GM19351 (cell line): ENCODE measurements around the gene C1QC.

ENCODE experiments used
- ATAC-seq: cut with Tn5 transposase; IDR thresholded peaks from one replicate; pipeline ENCODE4 v1.9.1; 2021; ENCODE audit warnings: mild to moderate bottlenecking, moderate library complexity; ENCODE audit not compliant: unreplicated experiment

C1QC gene

DNA sequence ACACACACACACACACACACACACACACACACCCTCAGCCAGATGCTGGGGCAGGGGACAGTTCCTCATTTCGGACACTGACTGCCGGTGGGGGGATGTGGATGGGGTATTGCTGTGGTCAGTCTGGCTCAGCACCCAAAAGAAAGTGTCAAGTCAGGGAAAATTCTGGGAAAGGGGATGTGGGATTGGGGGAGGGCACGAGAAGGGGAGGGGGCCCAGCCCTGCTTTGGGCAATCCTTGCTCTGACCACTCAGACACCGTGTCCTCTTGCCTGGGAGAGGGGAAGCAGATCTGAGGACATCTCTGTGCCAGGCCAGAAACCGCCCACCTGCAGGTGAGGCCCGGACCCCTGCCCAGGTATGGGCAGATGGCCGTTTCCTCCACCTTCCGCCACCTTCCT, at the start of gene C1QC:
TSS of gene C1QC (plus strand) at position 253 of the 400 bp plus-strand sequence. CDS start 391 bp downstream, outside the sequence.
- no peak for ATAC-seq

DNA sequence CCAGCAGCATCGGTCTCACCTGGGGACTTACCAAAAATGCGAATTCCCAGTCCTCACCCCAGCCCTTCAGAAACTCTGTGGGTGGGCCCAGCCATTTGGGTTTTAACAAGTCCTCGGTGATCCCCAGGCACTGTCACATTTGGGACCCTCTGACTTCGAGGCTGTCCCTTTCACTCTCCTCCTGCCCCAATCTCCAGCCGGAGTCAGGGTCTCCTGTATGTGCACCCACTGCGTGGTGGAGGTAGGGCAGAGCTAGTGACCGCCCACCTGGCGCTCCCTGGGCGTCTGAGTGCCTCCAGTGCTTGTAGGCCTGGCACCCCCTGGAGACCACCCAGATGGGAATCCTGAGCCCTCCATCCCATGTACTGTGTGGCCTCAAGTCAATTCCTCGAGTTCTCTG, 49.0 kb upstream of the C1QC start:
- no peak for ATAC-seq

DNA sequence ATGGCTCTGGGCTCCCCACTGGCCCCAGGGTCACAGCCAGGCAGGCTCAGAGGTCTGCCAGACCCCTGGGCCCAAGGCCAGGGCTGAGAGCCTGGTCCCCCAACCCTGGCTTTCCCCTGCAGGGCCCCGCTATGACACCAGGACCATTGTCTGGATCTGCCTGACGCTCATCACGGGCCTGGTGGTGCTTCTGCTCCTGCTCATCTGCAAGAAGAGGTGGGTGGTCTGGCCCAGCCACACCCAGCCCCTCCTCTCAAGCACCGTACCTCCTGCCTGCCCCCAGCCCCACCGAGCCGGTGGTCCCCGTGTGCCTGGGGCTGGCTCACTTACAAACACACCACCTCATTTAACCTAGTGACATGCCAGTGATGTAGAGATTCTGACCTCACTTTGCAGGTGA, 48.3 kb upstream of the C1QC start:
- no peak for ATAC-seq

DNA sequence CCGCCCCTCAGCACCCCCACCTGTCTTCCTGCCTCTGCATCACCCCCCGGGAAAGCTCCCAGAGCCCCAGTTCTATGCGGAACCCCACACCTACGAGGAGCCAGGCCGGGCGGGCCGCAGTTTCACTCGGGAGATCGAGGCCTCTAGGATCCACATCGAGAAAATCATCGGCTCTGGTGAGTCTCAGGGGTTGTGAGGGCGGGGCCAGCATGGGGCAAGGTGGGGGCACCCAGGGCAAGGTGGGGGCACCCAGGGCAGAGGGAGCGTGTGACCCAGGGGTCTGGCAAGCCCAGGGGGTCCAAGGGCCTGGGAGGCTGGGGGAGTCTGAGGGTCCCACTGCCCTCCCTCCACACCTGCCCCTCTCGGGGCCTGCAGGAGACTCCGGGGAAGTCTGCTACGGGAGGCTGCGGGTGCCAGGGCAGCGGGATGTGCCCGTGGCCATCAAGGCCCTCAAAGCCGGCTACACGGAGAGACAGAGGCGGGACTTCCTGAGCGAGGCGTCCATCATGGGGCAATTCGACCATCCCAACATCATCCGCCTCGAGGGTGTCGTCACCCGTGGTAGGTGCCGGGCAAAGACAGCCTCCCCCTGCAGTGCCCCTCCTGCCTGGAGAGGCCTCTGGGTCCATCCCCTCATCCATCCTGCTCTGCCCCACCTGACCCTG, 46.0 kb upstream of the C1QC start:
- ATAC-seq, result no peak

DNA sequence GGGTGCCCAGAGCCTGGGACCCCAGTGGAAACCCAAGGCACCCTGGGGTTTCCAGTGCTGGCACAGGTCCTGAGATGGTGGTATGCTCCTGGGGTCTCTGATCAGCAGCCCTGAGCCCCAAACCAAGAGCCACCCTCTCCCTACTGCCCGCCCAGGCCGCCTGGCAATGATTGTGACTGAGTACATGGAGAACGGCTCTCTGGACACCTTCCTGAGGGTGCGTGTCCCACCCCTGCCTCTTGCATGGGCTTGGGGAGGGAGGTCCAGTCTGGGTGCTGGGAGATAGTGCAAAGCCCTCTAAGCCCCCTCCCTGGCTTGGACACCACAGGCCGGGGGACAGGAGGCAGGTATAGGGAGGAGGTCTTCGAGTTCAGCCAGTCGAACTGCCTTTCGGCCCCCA, 45.4 kb upstream of the C1QC start:
- no peak for ATAC-seq

DNA sequence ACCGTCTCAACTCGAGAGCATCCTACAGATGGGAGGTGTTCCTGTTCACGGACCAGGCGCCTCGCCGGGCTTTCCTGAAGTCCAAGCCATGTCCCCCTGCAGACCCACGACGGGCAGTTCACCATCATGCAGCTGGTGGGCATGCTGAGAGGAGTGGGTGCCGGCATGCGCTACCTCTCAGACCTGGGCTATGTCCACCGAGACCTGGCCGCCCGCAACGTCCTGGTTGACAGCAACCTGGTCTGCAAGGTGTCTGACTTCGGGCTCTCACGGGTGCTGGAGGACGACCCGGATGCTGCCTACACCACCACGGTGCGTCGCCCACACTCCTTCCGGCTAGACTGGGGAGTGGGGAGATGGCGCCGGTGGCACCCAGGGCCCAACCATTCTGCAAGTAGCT, 44.7 kb upstream of the C1QC start:
- no peak for ATAC-seq

DNA sequence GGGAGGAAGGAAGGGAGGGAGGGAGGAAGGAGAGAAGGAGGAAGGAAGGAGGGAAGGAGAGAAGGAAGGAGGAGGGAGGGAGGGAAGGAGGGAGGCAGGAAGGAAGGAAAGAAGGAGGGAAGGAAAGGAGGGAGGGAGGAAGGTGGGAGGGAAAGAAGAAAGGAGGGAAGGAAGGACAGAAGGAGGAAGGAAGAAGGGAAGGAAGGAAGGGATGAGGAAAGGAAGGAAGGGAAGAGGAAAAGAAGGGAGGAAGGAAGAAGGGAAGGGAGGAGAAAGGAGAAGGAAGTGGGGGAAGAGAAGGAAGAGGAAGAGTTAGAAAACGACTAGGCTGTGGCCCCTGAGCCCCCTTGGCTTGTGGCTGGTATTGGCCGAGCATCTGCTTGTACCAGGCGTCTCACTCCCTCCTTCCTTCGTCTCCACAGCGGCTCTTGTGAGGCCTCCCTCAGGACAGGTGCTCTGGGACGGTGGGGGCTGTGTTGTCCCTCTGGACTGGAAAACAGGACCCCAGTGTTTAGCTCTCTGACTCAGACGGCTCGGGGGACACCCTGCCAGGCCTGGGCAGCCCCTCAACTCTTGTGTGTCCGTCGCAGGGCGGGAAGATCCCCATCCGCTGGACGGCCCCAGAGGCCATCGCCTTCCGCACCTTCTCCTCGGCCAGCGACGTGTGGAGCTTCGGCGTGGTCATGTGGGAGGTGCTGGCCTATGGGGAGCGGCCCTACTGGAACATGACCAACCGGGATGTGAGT, 43.2 kb upstream of the C1QC start:
- no peak for ATAC-seq

DNA sequence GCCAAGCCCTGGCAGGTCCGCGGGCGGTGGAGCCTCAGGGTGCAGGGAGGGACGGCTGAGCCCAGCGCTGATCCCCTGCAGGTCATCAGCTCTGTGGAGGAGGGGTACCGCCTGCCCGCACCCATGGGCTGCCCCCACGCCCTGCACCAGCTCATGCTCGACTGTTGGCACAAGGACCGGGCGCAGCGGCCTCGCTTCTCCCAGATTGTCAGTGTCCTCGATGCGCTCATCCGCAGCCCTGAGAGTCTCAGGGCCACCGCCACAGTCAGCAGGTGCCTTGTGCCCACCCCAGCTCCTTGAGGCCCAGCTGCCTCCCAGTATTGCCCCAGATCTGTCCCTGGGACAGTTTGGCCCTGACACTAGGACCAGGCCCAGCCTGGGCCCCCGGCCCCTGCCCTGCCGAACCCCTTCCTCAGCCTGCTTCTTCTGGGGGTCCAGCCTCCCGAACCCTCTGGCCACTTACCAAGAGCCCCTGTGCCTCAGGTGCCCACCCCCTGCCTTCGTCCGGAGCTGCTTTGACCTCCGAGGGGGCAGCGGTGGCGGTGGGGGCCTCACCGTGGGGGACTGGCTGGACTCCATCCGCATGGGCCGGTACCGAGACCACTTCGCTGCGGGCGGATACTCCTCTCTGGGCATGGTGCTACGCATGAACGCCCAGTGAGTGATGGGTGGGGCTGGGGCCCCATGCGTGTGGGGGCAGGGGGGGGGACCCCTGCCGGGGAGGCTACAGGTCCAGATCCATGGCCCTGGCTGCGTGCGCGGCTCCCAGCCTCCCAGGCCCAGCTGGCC, 42.4 kb upstream of the C1QC start:
- no peak for ATAC-seq

DNA sequence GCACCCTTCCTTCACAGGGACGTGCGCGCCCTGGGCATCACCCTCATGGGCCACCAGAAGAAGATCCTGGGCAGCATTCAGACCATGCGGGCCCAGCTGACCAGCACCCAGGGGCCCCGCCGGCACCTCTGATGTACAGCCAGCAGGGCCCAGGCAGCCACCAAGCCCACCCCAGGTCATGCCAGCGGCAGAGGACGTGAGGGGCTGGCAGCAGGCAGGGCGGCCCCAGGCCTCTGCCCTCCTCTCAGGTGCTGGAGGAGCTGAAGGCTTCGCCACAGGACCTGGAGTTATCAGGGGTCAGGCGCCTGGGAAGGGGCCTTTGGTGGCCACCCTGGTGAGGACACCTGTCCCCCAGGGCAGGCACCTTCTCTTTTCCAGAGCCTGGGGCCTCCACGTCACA, 41.8 kb upstream of the C1QC start:
- no peak for ATAC-seq

DNA sequence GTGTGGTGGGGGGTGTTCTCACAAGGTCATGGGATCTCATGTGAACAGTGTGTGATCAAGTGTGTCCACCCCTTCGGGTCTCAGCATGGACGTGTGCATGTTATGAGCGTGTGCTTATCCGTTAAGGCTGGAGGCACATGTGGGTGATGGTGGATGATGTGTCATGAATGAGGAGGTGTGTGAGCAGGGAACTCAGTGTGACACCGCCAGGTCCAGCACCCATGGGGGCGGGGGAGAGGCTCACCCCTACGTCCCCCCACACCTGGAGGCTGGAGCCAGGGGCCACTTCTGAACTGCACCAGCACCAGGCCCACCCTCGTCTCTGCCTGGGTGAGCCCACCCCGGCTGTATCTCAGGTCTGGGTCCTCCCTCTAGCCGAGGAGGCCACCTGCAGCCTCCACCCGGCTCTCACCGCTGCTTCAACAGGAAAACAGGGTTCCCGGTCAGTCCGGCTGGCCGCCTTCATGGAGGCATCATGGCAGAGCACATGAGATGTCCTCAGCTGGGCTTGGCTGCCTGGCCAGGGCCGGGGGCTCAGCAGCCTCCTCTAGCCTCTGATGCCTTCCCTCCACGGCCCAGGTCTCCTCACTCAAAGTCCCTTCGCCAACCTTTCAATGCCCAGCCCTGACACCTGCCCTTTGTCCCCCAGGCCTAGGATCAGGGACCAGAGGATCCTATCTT, 41.2 kb upstream of the C1QC start:
- ATAC-seq, result no peak

DNA sequence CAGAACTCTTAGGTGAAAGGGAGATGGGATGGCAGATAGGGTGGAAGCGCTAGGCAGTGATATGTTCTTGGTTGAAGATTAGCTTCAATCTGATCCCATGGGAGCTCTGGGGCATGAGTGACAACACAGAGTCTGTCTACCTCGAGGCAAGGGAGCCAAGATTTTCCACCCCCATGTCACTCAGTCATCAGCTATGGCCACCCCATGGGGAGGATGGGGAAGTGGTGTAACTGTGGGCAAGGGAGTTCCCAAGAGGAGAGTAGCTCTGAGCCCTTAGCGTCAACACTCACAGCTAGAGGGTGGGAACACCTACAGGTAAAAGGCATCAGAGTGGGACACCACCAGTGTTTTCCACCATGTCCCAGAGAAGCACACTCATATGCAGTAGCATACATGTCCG, 37.3 kb upstream of the C1QC start:
- ATAC-seq, result no peak

DNA sequence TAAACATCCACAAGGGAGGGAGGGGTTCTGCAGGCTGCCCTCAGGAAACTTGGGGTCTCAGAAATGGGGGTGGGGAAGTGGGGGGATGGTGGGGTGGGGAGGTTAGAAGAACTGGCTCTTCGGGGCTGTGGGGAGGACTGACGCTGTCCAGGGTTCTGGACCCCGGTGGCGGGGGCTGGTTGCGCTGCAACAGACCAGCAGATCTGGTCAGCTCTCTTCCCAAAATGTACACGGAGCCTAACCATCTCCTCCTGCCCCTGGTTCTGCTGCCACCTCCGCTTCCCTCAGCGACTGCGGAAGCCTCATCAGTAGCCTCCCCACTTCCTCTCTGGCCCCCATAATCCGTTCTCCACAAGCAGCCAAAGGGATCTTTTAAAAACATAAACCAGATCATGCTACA, 36.3 kb upstream of the C1QC start:
- no peak for ATAC-seq

DNA sequence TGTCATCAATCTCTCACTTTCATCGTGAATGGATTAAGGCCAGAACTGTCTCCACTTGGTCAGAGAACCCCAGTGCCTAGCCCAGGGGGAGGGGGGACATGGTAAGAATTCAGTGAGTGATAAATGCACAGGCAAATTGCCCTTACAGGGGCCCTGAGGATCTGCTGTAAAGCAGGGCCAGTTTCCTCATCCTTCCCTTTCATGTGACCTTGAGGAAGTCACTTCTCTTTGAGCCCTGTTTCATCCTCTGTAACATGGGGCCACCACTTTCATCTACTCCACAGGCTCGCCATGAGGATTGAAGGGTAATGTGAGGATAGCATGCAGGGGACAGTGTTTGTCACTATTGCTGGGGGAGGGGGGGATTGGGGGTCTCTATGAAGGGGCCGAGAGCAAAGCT, 35.1 kb upstream of the C1QC start:
- ATAC-seq, result no peak

DNA sequence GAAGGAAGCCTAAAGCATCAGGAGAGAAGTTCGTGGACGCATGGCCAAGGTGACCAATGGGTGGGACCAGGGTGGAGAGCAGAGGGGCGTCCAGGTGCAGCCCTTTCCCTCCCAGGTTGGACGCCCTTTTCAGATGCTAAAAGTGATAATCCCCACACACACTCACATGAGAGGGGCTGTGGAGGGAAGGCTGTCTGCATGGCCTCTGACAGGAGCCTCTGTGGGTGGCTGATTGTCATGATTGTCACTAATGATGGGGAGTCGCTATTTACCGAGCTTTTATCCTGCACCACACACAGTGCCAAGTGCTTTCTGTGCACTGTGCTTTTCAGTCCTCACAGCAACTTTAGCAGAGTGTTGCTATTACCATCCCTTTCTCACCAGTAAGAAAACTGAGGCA, 34.1 kb upstream of the C1QC start:
- no peak for ATAC-seq

DNA sequence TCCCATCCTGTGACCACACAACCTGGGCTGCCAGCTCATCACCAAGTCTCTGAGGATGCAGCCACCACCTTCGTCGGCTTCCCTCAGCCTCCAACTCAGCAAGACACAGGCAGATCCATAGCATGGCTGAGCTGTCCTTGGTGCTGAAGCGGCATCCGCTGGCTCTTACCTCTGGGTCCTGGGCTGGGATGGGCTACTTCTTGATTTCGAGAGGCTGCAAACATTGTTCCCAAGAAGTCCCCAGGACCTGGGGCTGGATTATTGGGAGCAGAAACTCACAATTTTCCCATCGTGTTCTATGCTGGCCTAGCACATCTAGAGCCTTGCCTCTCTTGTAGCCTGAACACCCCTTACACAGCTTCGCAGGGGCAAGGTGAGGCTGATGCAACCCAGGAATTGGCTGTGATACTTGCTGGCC, 31.9 kb upstream of the C1QC start:
- no peak for ATAC-seq

DNA sequence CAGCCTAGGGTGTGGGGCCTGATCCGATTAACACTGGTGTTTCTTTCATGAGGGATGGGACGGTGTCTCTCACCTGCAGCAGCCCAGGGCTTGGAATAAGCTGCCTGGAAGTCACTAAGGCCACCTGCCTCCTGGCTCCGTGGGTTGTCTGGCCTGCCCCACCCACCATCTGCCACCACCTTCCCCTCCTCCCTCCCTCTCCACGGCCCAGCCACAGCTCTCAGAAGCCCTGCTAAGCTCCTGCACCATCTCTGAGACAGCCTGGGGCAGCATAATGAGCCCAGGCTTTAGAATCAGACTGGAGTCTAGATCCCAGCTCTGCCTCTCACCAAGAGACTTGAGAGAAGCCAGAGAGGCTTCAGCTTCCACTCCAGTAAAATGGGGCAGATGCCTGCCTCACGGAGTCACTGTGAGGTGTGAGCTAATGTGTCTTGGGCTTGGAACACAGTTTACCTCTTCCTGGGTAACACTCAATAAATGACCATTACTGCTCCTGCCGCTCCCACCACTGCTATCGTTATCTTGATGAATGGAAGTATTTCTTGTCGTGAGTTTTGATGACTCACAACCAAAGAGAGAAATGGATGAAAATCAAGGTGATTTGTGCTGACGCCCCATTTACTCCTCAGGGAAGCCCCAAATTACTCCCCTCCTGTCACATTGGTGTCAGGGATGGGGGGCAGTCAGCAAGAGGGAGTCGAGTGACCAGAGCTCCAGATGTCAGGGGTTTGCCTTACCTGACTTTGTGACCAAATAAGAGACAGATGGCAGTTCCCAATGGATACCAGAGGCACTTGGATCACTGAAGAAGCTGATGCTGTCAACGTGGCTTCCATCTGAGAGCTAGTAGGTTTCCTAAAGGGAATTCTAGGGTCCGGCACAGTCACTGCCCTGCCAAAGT, 30.5 kb upstream of the C1QC start:
- no peak for ATAC-seq

DNA sequence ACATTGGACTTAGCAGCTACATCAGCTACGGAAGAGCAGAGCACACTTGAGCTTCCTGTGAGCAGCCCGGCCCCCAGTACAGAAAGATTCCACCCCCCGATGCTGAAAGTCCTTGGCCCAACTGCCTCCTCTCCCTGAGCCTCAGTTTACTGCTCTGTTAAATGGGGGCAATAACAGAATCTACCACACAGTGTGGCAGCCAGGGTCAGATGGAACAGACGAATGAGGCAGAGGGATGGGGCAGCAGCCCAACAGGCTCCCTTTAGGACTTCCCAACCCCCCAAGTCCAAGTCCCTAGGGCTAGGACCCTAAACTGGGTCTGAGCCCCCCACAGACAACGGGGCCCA, 29.9 kb upstream of the C1QC start:
- ATAC-seq, result no peak

DNA sequence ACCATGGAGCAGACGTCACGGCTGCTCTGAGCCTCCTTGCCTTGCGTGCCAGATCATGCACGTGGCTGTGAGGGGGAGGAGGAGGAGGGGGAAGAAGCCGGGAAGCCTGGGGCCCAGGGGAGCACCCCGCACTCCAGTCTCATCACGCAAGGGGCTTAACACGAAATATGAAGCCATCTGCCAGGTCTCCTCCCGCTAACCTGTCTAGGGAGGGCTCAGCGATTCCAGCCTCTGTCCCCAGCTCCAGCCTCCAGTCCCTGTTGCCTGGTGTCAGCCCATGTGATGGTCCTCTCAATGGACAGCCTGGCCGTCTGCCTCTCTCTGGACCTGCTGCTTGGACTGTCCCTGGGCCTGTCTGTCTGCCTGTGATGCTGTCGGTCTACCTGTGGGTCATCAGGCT, 29.5 kb upstream of the C1QC start:
- ATAC-seq, result no peak

DNA sequence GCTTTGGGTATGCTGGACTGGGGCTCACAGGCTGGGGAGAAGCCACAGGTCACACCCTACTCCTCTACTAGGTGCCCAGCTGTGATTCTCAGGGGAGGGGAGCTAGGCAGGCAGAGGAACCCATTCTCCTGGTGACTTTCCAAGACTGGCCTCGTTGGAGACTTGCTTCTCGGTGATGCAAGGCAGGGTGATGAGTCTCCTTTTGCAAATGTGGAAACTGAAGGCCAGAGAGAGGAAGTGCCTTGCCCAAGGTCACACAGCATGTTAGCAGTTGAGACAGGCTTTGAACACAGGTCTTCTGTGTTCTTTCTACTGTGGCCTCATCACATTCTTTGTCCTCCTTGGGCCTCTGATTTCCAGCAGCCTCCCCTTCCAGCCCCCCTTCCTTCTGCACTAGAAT, 27.5 kb upstream of the C1QC start:
- no peak for ATAC-seq

DNA sequence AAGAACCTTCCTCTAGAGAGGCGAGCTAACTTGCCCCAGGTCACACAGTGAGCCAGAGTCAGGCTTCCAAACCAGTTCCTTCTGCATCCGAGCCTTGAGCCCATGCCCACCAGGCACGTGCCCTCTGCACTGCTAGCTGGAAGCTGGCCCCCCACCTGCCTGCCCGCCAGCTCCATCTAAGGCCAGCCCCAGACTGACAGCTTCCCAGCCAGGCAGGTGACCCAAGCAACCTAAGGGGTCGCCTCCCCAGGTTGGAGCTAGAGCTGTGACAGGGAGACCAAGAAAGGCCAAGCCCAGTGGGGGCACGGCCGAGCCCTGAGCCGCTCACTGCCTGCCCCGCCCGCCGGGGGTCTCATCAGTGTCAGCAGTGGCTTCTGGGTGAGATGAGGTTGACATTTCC, 26.9 kb upstream of the C1QC start:
- no peak for ATAC-seq

DNA sequence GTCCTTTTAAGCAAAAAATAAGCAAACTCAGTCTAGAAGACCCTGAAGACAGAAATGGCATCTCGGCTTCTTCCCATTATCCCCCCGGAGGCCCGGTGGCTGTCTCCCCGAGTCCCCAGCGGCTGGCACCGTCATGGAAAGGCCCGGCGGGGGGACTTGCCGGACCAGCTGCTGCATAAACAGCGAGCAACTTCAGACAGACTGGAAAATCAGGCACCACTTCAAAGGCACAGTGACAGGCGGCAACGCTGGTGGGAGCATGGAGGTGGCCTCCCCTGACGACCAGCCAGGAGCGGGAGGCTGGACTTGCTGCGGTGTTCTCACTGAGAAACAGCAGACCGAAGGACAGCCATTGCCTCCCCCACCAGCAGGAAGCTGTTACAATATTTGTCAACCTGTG, 25.4 kb upstream of the C1QC start:
- no peak for ATAC-seq
